PFSK-1 (cell line): ENCODE data around the gene CDH3.

Experiments
- FOXP2 ChIP-seq: optimal IDR thresholded peaks from 2 replicates; pipeline ENCODE3; 2011; ENCODE audit warnings: borderline replicate concordance, control low read depth, inconsistent platforms; ENCODE audit not compliant: insufficient read depth; ENCODE audit errors: extremely low read length, extremely low read depth
- POLR2AphosphoS5 ChIP-seq: IDR thresholded peaks from 2 replicates; pipeline ENCODE4 v1.6.1; 2012; ENCODE audit warnings: low read depth, mild to moderate bottlenecking, control low read depth, low read length, moderate library complexity
- REST ChIP-seq, 2 experiments: IDR thresholded peaks; 2 replicates each; pipeline versions ENCODE4 v1.6.1 to v1.8.0; 2011 to 2012; ENCODE audit warnings: low read depth in 2 of 2, low read length in 2 of 2, control low read depth in 1 of 2, inconsistent platforms in 1 of 2, mild to moderate bottlenecking in 1 of 2, moderate library complexity in 1 of 2; ENCODE audit not compliant: insufficient read depth in 1 of 2
- SIN3A ChIP-seq: IDR thresholded peaks from 2 replicates; pipeline ENCODE4 v1.6.1; 2012; ENCODE audit warnings: mild to moderate bottlenecking, low read length, moderate library complexity, borderline replicate concordance; ENCODE audit not compliant: insufficient read depth
- TAF1 ChIP-seq: IDR thresholded peaks from 2 replicates; pipeline ENCODE4 v1.6.1; 2012; ENCODE audit warnings: low read length, control low read depth, borderline replicate concordance; ENCODE audit not compliant: insufficient read depth

CDH3 gene

DNA sequence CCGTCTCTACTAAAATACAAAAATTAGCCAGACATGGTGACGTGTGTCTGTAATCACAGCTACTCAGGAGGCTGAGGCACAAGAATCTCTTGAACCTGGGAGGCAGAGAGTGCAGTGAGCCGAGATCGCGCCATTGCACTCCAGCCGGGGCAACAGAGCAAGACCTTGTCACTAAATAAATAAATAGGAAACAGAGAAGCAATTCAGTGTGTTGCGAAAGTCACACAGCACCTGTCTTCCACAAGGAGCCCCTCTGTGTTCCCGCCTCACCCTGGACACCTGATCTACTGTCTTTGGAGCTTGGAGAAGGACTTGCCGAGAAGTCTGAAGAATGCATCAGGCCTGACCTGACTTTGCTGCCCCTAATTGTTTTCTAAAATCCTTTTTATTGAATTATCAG, 88.5 kb downstream of the CDH3 start:
- TF ChIP-seq FOXP2 (no peak), SIN3A (no peak), TAF1 (no peak), REST (IDR thresholded peaks at IDR 0.05; ENCODE audit: insufficient read depth in 1 of 2, low read depth in 2 of 2, low read length in 2 of 2) (no peak), POLR2AphosphoS5 (no peak)

DNA sequence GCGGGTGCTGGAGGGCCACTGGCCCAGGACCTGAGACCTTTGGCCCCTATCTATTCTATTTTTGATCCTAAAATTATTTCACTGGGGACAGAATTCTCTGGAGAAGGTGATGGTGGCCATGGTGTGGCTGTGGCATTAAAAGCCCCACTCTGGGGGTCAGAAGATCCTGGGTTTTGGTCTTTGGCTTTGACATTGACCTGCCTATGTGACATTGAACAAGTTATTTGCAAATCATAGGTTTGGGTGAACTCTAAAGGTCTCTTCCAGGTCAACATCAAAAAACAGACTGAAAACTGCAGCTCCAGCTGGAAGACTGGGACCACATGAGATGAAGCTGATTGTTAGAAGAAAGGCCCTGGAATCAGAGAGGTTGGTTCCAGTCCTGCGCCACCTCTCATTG, 89.7 kb downstream of the CDH3 start:
- TF ChIP-seq POLR2AphosphoS5 (no peak), REST (IDR thresholded peaks at IDR 0.05; ENCODE audit: insufficient read depth in 1 of 2, low read depth in 2 of 2, low read length in 2 of 2) (no peak), FOXP2 (no peak), SIN3A (no peak), TAF1 (no peak)

DNA sequence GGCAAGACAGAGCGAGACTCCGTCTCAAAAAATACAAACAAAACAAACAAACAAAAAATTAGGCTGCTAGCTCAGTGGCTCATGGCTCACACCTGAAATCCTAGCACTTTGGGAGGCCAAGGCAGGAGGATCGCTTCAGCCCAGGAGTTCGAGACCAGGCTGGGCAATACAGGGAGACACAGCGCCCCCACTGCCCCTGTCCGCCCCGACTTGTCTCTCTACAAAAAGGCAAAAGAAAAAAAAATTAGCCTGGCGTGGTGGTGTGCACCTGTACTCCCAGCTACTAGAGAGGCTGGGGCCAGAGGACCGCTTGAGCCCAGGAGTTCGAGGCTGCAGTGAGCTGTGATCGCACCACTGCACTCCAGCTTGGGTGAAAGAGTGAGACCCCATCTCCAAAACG, 91.5 kb downstream of the CDH3 start:
- TF ChIP-seq FOXP2 (no peak), POLR2AphosphoS5 (no peak), SIN3A (no peak), REST (IDR thresholded peaks at IDR 0.05; ENCODE audit: insufficient read depth in 1 of 2, low read depth in 2 of 2, low read length in 2 of 2) (no peak), TAF1 (no peak)

DNA sequence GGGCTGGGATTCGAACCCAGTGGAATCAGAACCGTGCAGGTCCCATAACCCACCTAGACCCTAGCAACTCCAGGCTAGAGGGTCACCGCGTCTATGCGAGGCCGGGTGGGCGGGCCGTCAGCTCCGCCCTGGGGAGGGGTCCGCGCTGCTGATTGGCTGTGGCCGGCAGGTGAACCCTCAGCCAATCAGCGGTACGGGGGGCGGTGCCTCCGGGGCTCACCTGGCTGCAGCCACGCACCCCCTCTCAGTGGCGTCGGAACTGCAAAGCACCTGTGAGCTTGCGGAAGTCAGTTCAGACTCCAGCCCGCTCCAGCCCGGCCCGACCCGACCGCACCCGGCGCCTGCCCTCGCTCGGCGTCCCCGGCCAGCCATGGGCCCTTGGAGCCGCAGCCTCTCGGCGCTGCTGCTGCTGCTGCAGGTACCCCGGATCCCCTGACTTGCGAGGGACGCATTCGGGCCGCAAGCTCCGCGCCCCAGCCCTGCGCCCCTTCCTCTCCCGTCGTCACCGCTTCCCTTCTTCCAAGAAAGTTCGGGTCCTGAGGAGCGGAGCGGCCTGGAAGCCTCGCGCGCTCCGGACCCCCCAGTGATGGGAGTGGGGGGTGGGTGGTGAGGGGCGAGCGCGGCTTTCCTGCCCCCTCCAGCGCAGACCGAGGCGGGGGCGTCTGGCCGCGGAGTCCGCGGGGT, 92.1 kb downstream of the CDH3 start, which contains the start of gene CDH1:
TSS of gene CDH1 (plus strand) at position 247 of the 684 bp plus-strand sequence. CDS start at position 371, 124 bp downstream.
- TF ChIP-seq SIN3A = no peak
- TF ChIP-seq TAF1 = no peak
- no peak for TF ChIP-seq POLR2AphosphoS5
- TF ChIP-seq REST (IDR thresholded peaks at IDR 0.05; ENCODE audit: insufficient read depth in 1 of 2, low read depth in 2 of 2, low read length in 2 of 2) = no peak
